Measurements from ENCODE around the gene TPD52L3.

Gene TPD52L3

DNA sequence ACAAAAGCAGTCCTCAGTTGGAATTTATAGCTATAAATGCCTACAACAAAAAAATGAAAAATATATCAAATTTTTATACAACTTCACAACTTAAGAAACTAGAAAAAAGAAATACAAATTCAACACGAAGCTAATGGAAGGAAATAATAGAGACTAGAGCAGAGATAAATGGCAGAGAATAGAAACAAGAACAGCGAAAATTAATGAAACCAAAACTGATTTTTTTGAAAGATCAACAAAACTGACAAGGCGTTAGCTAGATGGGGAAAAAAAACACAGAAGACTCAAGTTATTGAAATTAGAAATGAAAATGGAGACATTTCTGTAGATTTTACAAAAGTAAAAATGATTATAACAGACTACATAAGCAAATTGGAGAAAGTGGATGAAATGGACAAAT lies 20.6 kb downstream of the TPD52L3 start (continued):
- TF ChIP-seq CSRNP3 (CRISPR knock-in tag; IDR thresholded peaks at IDR 0.05) (no peak), PPARA (CRISPR knock-in tag; IDR thresholded peaks at IDR 0.05; ENCODE audit: borderline replicate concordance) (no peak), ZNF565 (CRISPR knock-in tag; conservative IDR thresholded peaks at IDR 0.05; ENCODE audit: low read depth) (no peak), PATZ1 (CRISPR knock-in tag; IDR thresholded peaks at IDR 0.05; ENCODE audit: borderline replicate concordance) (no peak), CREB5 (CRISPR knock-in tag; IDR thresholded peaks at IDR 0.05; ENCODE audit: low read depth) (no peak), OSR1 (CRISPR knock-in tag; IDR thresholded peaks at IDR 0.05) (no peak), ARNTL (CRISPR knock-in tag; IDR thresholded peaks at IDR 0.05; ENCODE audit: borderline replicate concordance, low read depth) (no peak)
- TF ChIP-seq, protein P1, sequence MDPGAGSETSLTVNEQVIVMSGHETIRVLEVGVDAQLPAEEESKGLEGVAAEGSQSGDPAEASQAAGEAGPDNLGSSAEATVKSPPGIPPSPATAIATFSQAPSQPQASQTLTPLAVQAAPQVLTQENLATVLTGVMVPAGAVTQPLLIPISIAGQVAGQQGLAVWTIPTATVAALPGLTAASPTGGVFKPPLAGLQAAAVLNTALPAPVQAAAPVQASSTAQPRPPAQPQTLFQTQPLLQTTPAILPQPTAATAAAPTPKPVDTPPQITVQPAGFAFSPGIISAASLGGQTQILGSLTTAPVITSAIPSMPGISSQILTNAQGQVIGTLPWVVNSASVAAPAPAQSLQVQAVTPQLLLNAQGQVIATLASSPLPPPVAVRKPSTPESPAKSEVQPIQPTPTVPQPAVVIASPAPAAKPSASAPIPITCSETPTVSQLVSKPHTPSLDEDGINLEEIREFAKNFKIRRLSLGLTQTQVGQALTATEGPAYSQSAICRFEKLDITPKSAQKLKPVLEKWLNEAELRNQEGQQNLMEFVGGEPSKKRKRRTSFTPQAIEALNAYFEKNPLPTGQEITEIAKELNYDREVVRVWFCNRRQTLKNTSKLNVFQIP (CRISPR knock-in tag; IDR thresholded peaks at IDR 0.05; ENCODE audit: borderline replicate concordance, low read depth): no peak

- TF ChIP-seq ZNF8 (CRISPR knock-in tag; IDR thresholded peaks at IDR 0.05) (no peak), ISL1 (CRISPR knock-in tag; IDR thresholded peaks at IDR 0.05) (no peak), ARNTL (CRISPR knock-in tag; IDR thresholded peaks at IDR 0.05; ENCODE audit: borderline replicate concordance, low read depth) (no peak), CSRNP3 (CRISPR knock-in tag; IDR thresholded peaks at IDR 0.05) (no peak), ZFP30 (CRISPR knock-in tag; IDR thresholded peaks at IDR 0.05) (no peak), PPARA (CRISPR knock-in tag; IDR thresholded peaks at IDR 0.05; ENCODE audit: borderline replicate concordance) (no peak), ESRRG (CRISPR knock-in tag; IDR thresholded peaks at IDR 0.05) (no peak), RARB (CRISPR knock-in tag; IDR thresholded peaks at IDR 0.05) (no peak), ZC3H10 (CRISPR knock-in tag; IDR thresholded peaks at IDR 0.05) (no peak), ZFP3 (CRISPR knock-in tag; IDR thresholded peaks at IDR 0.05) (no peak), TCF4 (CRISPR knock-in tag; IDR thresholded peaks at IDR 0.05; ENCODE audit: borderline replicate concordance) (no peak), ZNF565 (CRISPR knock-in tag; conservative IDR thresholded peaks at IDR 0.05; ENCODE audit: low read depth) (no peak), PATZ1 (CRISPR knock-in tag; IDR thresholded peaks at IDR 0.05; ENCODE audit: borderline replicate concordance) (no peak), CSDC2 (CRISPR knock-in tag; IDR thresholded peaks at IDR 0.05) (no peak), BACH2 (CRISPR knock-in tag; IDR thresholded peaks at IDR 0.05; ENCODE audit: borderline replicate concordance) (no peak), ZNF70 (CRISPR knock-in tag; IDR thresholded peaks at IDR 0.05) (no peak), TOX (CRISPR knock-in tag; IDR thresholded peaks at IDR 0.05; ENCODE audit: borderline replicate concordance) (no peak), TSHZ2 (CRISPR knock-in tag; IDR thresholded peaks at IDR 0.05) (no peak), CREB5 (CRISPR knock-in tag; IDR thresholded peaks at IDR 0.05; ENCODE audit: low read depth) (no peak)
- TF ChIP-seq, protein P1 (CRISPR knock-in tag; IDR thresholded peaks at IDR 0.05; ENCODE audit: borderline replicate concordance, low read depth): no peak
- ATAC-seq: no peak
These were observed 23.6 kb downstream of the TPD52L3 start for GRCh38 chr9:6351737-6352136.

All from SK-N-SH treated with all-trans-retinoic acid at 6 μM for 48 hours (cell line).